Panc1 (cell line): Measurements from ENCODE around the gene KCTD19. TPM values are rescaled to one million over a fixed set of nuclear protein-coding genes. Genes with fewer than 3 reads are reported as not detected.

Source experiments
- ATAC-seq: fragments of 200-7000 bp; cut with Tn5 transposase; 2 replicates; pipeline ENCODE4 v1.9.1; 2020; ENCODE audit warnings: mild to moderate bottlenecking, moderate library complexity
- BruUV-seq: library from RNA; stranded (reverse); fragments of 400-500 nt; replicated peaks from 2 replicates; lab custom pipeline; 2021; lab: Mats Ljungman, UMichigan
- CTCF ChIA-PET: fragments of 300-600 bp; sonication (Branson Sonifier 250); formaldehyde crosslinking; loops from one replicate; lab custom pipeline; 2022; ENCODE audit warnings: antibody characterized with exemption; lab: Charles Lee
- POLR2A ChIA-PET: fragments of 300-600 bp; sonication (Branson Sonifier 250); formaldehyde crosslinking; loops from one replicate; lab custom pipeline; 2022; ENCODE audit warnings: antibody characterized with exemption; lab: Charles Lee
- DNase-seq: peaks from one replicate; pipeline ENCODE4 v3.0.0-alpha.2; 2010; ENCODE audit warnings: low read depth, low spot score
- H3K27ac ChIP-seq: 2 replicates; pipeline ENCODE4 v1.5.1; 2011; ENCODE audit warnings: mild to moderate bottlenecking, low read length, inconsistent platforms
- H3K27me3 ChIP-seq: fragments of 200-500 bp; sonication (Bioruptor generic); 2 replicates; pipeline ENCODE4 v1.6.0; 2014; ENCODE audit warnings: low read length, inconsistent platforms; ENCODE audit not compliant: control insufficient read depth, insufficient read depth
- H3K36me3 ChIP-seq: fragments of 200-500 bp; sonication (Bioruptor generic); 2 replicates; pipeline ENCODE4 v1.5.1; 2014; ENCODE audit warnings: inconsistent platforms, mild to moderate bottlenecking, low read length, moderate library complexity; ENCODE audit not compliant: control insufficient read depth, insufficient read depth
- H3K4me1 ChIP-seq: 2 replicates; pipeline ENCODE4 v1.5.1; 2011; ENCODE audit warnings: inconsistent platforms, mild to moderate bottlenecking, low read length, moderate library complexity; ENCODE audit not compliant: control insufficient read depth, insufficient read depth
- H3K4me3 ChIP-seq, 2 experiments: 2 replicates each; pipeline ENCODE4 v1.5.1; 2011 to 2012; ENCODE audit warnings: low read depth in 2 of 2, low read length in 2 of 2, mild to moderate bottlenecking in 2 of 2, inconsistent platforms in 1 of 2, moderate library complexity in 1 of 2
- H3K9me3 ChIP-seq: fragments of 200-500 bp; sonication (Bioruptor generic); 2 replicates; pipeline ENCODE4 v1.5.1; 2014; ENCODE audit warnings: low read depth, mild to moderate bottlenecking, inconsistent platforms, low read length, moderate library complexity; ENCODE audit not compliant: control insufficient read depth, insufficient read depth
- POLR2AphosphoS5 ChIP-seq: IDR thresholded peaks from 2 replicates; pipeline ENCODE4 v1.6.1; 2012; ENCODE audit warnings: mild to moderate bottlenecking, low read depth, low read length, moderate library complexity
- SIN3A ChIP-seq: IDR thresholded peaks from 2 replicates; pipeline ENCODE4 v1.6.1; 2012; ENCODE audit warnings: low read depth, mild to moderate bottlenecking, low read length, moderate library complexity, borderline replicate concordance; ENCODE audit not compliant: insufficient read depth
- TCF7L2 ChIP-seq: IDR thresholded peaks from 2 replicates; pipeline ENCODE4 v1.6.1; 2011; ENCODE audit warnings: mild to moderate bottlenecking, low read depth, low read length, inconsistent platforms
- in situ Hi-C: cut with HindIII; loops from 2 replicates; pipeline ENCODE4 v1.10.0; 2016; ENCODE audit warnings: low sequenced_read_pairs, low pct_unique_long_range_greater_than_20kb
- intact Hi-C: fragments of 100-400 bp; cut with micrococcal nuclease; formaldehyde crosslinking; loops from one replicate; pipeline ENCODE4 v1.10.0; 2022; ENCODE audit not compliant: unreplicated experiment
- total RNA-seq: library from RNA; stranded (reverse); gene quantifications from one replicate; pipeline ENCODE4 v1.2.1, GENCODE V29; 2021; ENCODE audit not compliant: unreplicated experiment
- TF ChIP-seq, protein P1 (sequence below), 2 experiments: IDR thresholded peaks; 2 replicates each; pipeline ENCODE4 v1.6.1; 2011 to 2012; ENCODE audit warnings: low read depth in 2 of 2, control low read depth in 1 of 2, low read length in 1 of 2, mild to moderate bottlenecking in 1 of 2, moderate library complexity in 1 of 2; ENCODE audit not compliant: insufficient read depth in 1 of 2
- TF ChIP-seq, protein P2 (sequence below): fragments of 450-650 bp; IDR thresholded peaks from 2 replicates; pipeline ENCODE4 v1.5.1; 2017; ENCODE audit warnings: mild to moderate bottlenecking

KCTD19 gene
- total RNA-seq, 1 experiment from 2014 or later = 0.62 TPM

DNA sequence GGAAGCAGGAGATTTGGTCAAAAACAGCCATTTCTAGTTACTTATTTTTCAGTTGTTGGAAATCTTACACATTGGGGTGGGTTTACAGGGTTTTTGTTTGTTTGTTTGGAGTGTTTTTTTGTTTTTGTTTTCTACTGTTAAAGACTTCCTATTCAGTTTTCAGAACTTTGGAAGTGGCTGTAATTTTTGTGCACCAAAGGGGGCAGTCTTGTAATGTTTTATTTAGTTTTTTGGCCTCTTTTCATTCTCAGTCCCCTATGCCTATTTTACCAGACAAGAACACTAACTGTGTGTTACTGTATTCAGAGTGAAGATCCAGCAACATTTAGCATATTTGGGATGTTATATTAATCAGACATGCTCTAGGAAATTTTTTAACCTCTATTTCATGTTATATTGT, 46.1 kb upstream of the KCTD19 start:
- Histone ChIP-seq H3K27ac (no peak overlapping the region), H3K9me3 (no peaks in the 10 kb centered on the region), H3K4me1 (no peaks in the 10 kb centered on the region), H3K27me3 (no peaks in the 10 kb centered on the region), H3K4me3 (no peak overlapping the region), H3K36me3 (no peaks in the 10 kb centered on the region)
- ChIA-PET CTCF (no interaction called here), POLR2A (no interaction called here)
- in situ Hi-C loops (no loop called here), intact Hi-C loops (no loop called here)
- BruUV-seq = no TSS peak
- no peak for ATAC-seq
- TF ChIP-seq SIN3A = no peak
- no peak for TF ChIP-seq TCF7L2
- TF ChIP-seq, protein P1, sequence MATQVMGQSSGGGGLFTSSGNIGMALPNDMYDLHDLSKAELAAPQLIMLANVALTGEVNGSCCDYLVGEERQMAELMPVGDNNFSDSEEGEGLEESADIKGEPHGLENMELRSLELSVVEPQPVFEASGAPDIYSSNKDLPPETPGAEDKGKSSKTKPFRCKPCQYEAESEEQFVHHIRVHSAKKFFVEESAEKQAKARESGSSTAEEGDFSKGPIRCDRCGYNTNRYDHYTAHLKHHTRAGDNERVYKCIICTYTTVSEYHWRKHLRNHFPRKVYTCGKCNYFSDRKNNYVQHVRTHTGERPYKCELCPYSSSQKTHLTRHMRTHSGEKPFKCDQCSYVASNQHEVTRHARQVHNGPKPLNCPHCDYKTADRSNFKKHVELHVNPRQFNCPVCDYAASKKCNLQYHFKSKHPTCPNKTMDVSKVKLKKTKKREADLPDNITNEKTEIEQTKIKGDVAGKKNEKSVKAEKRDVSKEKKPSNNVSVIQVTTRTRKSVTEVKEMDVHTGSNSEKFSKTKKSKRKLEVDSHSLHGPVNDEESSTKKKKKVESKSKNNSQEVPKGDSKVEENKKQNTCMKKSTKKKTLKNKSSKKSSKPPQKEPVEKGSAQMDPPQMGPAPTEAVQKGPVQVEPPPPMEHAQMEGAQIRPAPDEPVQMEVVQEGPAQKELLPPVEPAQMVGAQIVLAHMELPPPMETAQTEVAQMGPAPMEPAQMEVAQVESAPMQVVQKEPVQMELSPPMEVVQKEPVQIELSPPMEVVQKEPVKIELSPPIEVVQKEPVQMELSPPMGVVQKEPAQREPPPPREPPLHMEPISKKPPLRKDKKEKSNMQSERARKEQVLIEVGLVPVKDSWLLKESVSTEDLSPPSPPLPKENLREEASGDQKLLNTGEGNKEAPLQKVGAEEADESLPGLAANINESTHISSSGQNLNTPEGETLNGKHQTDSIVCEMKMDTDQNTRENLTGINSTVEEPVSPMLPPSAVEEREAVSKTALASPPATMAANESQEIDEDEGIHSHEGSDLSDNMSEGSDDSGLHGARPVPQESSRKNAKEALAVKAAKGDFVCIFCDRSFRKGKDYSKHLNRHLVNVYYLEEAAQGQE (IDR thresholded peaks at IDR 0.05; ENCODE audit: insufficient read depth in 1 of 2, low read depth in 2 of 2, low read length in 1 of 2) = no peak
- TF ChIP-seq, protein P2, sequence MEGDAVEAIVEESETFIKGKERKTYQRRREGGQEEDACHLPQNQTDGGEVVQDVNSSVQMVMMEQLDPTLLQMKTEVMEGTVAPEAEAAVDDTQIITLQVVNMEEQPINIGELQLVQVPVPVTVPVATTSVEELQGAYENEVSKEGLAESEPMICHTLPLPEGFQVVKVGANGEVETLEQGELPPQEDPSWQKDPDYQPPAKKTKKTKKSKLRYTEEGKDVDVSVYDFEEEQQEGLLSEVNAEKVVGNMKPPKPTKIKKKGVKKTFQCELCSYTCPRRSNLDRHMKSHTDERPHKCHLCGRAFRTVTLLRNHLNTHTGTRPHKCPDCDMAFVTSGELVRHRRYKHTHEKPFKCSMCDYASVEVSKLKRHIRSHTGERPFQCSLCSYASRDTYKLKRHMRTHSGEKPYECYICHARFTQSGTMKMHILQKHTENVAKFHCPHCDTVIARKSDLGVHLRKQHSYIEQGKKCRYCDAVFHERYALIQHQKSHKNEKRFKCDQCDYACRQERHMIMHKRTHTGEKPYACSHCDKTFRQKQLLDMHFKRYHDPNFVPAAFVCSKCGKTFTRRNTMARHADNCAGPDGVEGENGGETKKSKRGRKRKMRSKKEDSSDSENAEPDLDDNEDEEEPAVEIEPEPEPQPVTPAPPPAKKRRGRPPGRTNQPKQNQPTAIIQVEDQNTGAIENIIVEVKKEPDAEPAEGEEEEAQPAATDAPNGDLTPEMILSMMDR = no peak
- TF ChIP-seq POLR2AphosphoS5 = no peak
- no peak for DNase-seq

DNA sequence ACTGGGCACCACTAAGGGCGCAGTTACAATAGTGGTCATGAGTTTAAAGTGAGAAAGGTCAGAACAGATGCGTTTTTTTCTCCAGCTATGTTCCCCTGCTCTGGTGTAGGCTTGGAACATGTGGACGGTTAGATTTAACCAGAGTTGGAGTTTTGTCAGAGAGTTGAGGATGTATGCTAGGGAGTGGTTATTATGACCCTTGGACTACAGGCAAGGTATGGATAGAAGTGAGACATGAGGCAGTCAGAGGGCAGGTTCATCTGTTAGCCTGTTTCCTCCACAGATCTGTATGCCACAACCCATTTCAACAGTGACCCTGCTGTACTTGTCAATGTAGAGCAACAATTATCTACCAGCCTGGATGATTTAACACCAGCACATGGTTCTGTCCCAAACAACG, 44.1 kb upstream of the KCTD19 start:
- Histone ChIP-seq H3K4me1 (no peaks in the 10 kb centered on the region), H3K36me3 (no peaks in the 10 kb centered on the region), H3K9me3 (no peaks in the 10 kb centered on the region), H3K27me3 (no peaks in the 10 kb centered on the region), H3K4me3 (no peak overlapping the region), H3K27ac (no peak overlapping the region)
- DNase-seq (no peak), ATAC-seq (no peak)
- intact Hi-C loops = no loop called here
- ChIA-PET CTCF (no interaction called here), POLR2A (no interaction called here)
- BruUV-seq = no TSS peak
- in situ Hi-C loops = no loop called here
- TF ChIP-seq, protein P1 (IDR thresholded peaks at IDR 0.05; ENCODE audit: insufficient read depth in 1 of 2, low read depth in 2 of 2, low read length in 1 of 2) = no peak
- TF ChIP-seq POLR2AphosphoS5 (no peak), TCF7L2 (no peak), SIN3A (no peak)
- TF ChIP-seq, protein P2 = no peak
